ENCODE results near the gene VPS39.

Gene VPS39

DNA sequence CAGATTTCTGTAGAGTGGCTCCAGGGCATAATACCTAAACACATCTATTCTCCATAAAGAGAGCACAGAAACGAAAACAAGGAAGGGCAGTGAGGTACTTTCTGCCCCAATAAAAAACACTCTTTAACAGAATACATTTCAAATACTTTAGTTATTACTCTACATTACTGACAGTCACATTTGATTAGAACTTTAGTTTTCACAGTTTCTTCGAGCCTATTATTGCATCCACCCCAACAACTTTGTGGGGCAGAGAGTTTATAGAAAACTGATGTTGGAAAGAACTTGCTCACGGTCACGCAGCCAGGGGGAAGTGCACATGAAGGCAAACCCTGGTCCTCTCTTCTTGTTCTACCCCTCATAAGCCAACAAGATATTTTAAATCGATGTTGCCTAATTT, 9.0 kb downstream of the VPS39 start:
- in situ Hi-C loops (cut with MboI; ENCODE audit: low sequenced_read_pairs), result no loop called here

- in situ Hi-C loops (cut with MboI; ENCODE audit: low sequenced_read_pairs), result no loop called here
Measured at GRCh38 chr15:42198516-42198915, 9.6 kb downstream of the VPS39 start.

DNA sequence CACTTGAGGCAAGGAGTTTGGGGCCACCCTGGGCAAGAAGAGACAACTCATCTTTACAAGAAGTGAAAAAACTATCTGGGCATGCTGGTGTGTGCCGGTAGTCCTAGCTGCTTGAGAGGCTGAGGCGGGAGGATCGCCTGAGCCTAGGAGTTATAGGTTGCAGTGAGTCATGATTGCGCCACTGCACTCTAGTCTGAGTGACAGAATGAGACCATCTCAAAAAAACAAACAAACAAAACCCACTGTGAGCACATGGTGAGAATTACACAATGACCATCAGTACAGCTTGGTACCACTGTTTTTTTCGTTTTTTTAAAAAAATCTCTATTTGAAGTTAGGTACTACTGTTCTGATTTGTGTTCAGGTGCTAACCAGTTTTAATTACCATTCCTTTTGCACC, 13.6 kb downstream of the VPS39 start:
- in situ Hi-C loops (cut with MboI; ENCODE audit: low sequenced_read_pairs), result no loop called here

GRCh38 chr15:42193383-42193782, 14.7 kb downstream of the VPS39 start:
- in situ Hi-C loops (cut with MboI; ENCODE audit: low sequenced_read_pairs), result no loop called here

DNA sequence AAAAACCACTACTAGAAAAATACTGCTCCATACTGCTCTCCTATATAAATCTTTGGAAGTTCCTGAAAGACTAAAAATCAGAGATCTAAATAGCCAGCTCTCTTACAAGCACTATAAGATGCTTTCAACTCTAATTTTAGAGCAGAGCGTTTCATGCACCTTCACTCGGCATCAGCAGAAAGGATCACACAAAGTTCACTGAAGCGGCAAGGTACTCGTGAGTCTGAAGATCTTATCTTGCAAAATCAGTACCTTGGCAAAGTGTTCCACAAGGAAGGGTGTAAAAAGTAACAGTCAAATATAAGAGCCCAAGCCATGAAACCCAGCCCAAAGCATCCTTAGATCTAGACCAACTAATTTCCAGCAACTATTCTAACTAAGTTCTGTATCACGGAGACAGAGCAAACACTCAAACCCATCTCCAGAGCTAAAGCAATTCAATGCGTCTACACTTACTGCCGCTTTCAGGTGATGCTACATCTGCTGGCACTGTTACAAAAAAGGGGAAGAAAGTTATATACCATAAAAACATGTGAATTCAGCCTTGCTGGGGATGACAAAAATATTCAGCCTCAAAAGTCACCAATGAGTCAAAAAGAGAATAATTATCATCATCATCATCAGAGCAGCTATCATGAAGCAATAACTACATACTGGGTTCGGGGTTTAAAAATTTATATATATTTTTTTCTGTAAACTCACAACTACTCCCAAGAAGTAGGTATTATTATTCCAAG, 16.3 kb downstream of the VPS39 start:
- in situ Hi-C loops (cut with MboI; ENCODE audit: low sequenced_read_pairs), result no loop called here

DNA sequence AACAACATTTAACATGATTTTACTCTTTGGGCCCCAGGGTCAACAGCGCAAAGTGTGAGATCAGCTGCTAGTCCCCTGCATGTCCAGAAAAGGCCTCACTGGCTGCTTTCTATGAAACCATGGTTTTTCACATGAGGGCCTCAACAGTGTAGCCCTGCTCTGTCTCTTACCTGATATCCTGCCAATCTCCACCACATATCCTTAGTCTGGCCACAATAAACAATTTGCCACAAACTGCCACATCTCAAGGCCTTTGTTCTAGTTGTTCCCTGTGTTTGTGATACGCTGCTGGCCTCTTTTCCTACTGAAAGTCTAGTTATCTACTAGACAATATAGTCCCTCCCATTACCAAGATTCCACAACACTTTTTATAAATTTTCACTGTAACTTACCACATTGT, 17.7 kb downstream of the VPS39 start:
- in situ Hi-C loops (cut with MboI; ENCODE audit: low sequenced_read_pairs), result no loop called here

GRCh38 chr15:42185801-42186200, 22.3 kb downstream of the VPS39 start:
- in situ Hi-C loops (cut with MboI; ENCODE audit: low sequenced_read_pairs), result no loop called here

DNA sequence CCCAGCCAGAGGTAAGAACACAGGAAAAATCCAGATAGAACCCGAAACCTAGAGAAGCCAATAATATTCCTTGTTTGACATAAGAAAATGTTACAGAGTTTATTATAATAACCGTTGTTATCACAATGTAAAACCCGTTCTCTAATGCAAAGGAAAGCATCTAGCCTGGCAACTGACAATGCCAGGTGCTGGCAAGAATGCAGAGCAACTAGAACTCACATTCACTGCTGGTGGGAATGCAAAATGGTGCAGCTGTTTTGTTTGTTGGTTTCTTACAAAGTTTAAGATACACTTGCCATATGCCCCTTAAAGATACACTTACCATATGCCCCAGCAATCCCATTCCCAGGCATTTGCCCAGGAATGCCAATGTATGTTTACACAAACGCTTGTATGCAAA, 23.4 kb downstream of the VPS39 start:
- in situ Hi-C loops (cut with MboI; ENCODE audit: low sequenced_read_pairs), result no loop called here

GRCh38 chr15:42184296-42184695, 23.8 kb downstream of the VPS39 start:
- in situ Hi-C loops (cut with MboI; ENCODE audit: low sequenced_read_pairs), result no loop called here

GRCh38 chr15:42182961-42183360, 25.1 kb downstream of the VPS39 start:
- in situ Hi-C loops (cut with MboI; ENCODE audit: low sequenced_read_pairs), result no loop called here

DNA sequence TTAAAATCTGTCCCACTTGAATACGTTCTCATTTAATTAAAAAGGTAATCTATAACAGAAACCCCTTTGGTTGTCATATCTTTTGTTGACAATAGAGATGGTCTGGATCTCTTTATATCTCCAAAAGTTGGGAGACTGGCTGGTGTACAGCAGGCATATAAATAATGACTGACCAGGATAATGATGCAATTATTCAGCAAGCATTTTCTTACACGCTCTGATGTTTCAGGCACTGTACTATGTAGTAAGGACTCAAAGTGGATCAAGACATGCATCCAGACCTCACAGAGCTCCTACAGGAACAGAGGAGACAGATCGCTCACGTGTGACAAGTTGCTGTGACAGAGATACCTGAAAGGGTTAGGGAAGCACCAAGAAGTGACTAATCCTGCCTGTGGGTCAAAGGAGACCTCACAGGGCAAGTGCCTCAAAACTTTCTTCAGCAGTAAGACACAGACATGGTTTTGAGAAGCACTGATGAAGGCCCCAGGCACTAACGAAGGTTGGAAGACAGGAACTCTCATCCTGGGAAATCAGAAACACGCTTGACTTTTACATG, 25.7 kb downstream of the VPS39 start:
- in situ Hi-C loops (cut with MboI; ENCODE audit: low sequenced_read_pairs), result no loop called here

DNA sequence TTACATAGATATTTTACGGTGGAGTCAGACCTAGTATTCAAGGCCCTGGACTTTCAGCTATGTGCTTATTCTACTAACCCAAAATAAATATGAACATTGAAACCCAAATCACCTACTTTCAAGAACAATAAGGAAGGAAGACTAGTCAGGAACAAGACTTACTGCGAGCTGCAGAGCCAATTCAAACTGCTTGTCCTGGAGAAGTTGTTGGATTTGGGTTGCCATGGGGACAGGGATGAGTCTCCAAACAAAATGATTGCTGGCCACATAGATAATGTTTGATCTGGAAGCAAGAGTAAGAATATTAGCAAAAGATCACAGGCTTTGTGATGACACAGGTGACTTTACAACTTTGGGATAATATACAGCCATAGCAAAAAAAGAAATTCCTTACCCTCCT, 30.0 kb downstream of the VPS39 start:
- in situ Hi-C loops (cut with MboI; ENCODE audit: low sequenced_read_pairs), result no loop called here

GRCh38 chr15:42175671-42176070, 32.4 kb downstream of the VPS39 start:
- in situ Hi-C loops (cut with MboI; ENCODE audit: low sequenced_read_pairs), result no loop called here

DNA sequence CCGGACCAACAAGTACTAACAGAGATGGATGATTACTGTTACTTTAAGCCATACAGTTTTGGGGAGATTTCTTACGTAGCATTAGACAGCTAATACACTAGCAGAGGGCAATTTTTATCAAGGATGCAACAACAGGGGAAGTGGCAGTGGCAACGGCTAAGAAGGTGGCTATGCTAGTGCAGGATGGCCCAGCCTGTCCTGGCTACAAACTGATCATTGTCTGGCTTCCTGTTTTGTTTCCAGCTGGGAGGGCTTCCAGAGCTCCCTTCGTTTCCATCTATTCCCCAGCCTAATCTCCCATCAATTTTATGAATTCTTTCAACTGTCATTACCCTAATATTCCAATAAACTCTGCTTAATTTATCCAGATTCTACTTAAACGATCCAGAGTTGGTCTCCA, 35.6 kb downstream of the VPS39 start:
- in situ Hi-C loops (cut with MboI; ENCODE audit: low sequenced_read_pairs), result no loop called here

DNA sequence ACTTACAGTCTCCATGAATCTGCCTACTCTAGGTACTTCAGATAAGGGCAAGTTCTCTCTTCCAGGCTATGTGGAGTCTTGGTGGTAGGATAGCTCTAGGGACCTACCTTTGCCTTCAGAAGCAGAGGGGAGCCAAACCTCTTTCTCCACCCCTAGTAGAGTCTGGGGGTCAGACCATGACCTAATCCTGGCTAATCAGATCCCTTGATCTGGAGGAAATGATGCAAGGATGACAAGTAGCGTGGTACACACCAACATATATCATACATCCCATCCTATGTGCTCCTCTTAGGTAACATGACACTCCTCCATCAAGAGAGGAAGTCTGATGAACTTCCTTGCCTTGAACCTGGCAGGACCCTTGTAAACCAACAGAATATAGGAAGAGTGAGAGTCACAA, 36.3 kb downstream of the VPS39 start:
- in situ Hi-C loops (cut with MboI; ENCODE audit: low sequenced_read_pairs), result no loop called here

- in situ Hi-C loops (cut with MboI; ENCODE audit: low sequenced_read_pairs), result no loop called here
Measured at GRCh38 chr15:42171122-42171521, 37.0 kb downstream of the VPS39 start.

DNA sequence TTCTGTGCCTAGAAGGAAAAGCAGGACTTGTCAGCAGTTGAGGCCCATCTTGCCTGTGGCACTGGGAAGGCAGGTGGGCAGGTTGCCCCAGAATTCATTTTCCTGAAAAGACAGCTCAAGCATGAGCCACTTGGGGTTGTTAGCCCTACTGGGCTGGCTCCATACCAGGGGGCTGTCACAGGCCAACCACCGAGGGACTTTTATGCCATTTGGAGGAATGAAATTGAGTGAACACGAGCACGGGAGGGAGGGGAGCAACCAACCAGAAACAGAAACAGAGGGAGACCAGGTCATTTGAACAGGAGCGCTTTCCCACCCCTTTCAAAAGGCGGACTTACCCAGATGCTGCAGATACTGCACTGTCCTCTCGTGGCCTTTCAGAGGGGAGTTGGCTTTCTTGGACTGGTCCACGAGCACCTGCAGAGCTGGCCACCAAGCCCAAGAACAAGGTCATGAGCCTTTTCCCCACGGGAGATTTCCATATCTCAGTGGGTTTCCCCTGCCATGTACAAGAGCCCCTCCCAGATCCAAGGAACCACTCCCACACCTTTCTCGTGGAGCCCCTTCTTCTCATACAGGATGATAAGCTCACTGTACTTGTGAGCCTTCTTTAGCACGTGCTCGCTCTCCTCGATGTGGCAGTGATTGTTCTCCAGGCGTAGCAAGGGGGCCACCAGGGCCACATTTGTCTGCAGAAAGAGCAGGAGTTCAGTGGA, 41.7 kb downstream of the VPS39 start:
- in situ Hi-C loops (cut with MboI; ENCODE audit: low sequenced_read_pairs), result no loop called here

- in situ Hi-C loops (cut with MboI; ENCODE audit: low sequenced_read_pairs), result no loop called here
Measured at GRCh38 chr15:42165106-42165505, 43.0 kb downstream of the VPS39 start.

DNA sequence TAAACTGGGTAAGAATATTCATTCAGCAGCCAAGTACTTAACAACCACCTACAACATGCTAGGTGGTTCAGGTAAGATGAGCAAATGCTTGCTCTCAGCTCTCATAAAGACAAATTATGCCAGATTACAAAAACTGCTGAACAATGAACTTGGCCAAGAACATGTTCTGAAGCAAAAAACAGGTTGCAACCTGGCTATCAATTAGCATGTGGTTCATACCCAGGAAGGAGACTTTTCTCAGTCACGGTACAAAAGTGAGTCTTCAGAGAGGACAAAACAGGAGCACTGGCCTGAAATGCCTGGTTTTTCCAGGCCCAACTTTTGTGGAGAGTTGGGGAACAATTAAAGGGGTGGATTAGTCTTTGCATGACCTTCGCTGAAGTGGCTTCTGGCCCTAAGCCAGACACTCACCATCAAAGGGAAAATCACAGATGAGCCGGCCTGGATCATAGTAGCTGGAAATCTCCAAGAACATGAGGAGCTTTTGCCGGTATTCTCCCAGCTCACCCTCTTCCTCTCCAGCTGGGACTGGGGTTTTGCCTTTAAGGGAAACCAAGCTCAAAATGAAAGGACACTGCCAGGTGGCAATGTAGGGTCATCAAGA, 44.1 kb downstream of the VPS39 start:
- in situ Hi-C loops (cut with MboI; ENCODE audit: low sequenced_read_pairs), result no loop called here

DNA sequence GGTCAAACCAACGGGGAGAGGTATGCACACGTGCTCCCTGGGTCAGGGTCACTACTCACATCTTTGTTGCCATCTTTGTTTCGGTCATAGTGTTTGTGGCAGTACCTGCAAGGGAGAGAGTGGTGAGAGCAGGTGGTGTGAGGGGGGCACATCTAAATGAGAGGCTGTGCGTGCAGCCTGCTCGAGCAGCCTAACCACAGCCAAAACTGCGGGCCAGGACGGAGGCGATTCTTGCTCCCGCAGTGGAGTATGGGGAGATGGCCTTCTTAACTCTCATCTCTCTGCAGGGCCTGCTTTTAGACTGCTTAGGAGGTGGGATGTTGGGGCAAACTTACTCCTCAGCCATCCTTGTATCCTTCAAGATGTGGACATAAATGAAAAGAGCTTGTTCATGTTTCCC, 44.8 kb downstream of the VPS39 start:
- in situ Hi-C loops (cut with MboI; ENCODE audit: low sequenced_read_pairs), result no loop called here

DNA sequence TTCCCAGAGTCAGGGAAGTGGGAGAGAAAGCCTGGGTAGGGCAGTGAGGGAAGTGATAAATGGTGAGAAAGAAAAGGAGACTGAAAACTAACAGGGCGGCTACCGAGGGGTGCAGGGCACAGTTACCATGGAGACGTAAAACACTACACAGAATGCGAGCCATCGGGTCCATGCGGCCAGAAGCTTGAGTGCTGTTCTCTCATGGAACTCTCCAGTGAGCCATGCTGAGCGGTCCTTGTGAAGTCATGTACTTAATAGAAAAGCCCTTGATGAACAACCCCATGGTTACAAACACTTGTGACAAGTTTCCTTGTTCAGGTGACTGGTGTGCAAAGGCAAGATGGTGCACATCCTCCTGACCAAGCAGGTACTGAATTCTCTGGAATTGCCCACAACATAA, 48.0 kb downstream of the VPS39 start:
- in situ Hi-C loops (cut with MboI; ENCODE audit: low sequenced_read_pairs), result no loop called here

Data from HL-60/S4 treated with phorbol 12-myristate 13-acetate at 8.2 ng/mL for 4 days and 3 days (cell line).